Measurements from ENCODE around the gene PYGO2. TPM values are rescaled to one million over a fixed set of nuclear protein-coding genes. Genes with fewer than 3 reads are reported as not detected.
"Not testable (repeated sequence)": the region's sequence is repeated elsewhere in the genome, so short reads cannot be mapped to it uniquely, and the experiment has no call there.

Gene PYGO2
- total RNA-seq, 1 donor from 2014 or later = 19.2 TPM

- intact Hi-C loops (cut with DNase I) = no loop called here
- H3K9me3 ChIP-seq = no peaks in the 10 kb centered on the region
- no peak overlapping the region for H3K4me3 ChIP-seq
- peaks cover 0 to 18% of the 10 kb centered on the region in 2 donors for H3K36me3 ChIP-seq
- no peaks in the 10 kb centered on the region for H3K27me3 ChIP-seq
- TF ChIP-seq POLR2A (IDR thresholded peaks at IDR 0.05) = no peak
- TF ChIP-seq POLR2AphosphoS5 (IDR thresholded peaks at IDR 0.05; ENCODE audit: insufficient read depth in 1 of 2, low read depth in 1 of 2) = no peak
- TF ChIP-seq CTCF (IDR thresholded peaks at IDR 0.05) = no peak
- no peak for DNase-seq (ENCODE audit: extremely low spot score in 2 of 2)
- no peak overlapping the region for H3K27ac ChIP-seq
- peaks cover 28% of the 10 kb centered on the region for H3K4me1 ChIP-seq
Observed at GRCh38 chr1:154987326-154987725, 25.7 kb upstream of the PYGO2 start.

GRCh38 chr1:154986736-154987135 lies 25.2 kb upstream of the PYGO2 start:
- H3K9me3 ChIP-seq; H3K4me3 ChIP-seq; H3K27ac ChIP-seq; intact Hi-C loops (cut with DNase I); H3K27me3 ChIP-seq; DNase-seq (ENCODE audit: extremely low spot score in 2 of 2): not testable (repeated sequence)
- Histone ChIP-seq H3K36me3 (peaks cover 0 to 18% of the 10 kb centered on the region in 2 donors), H3K4me1 (peaks cover 31% of the 10 kb centered on the region)

GRCh38 chr1:154983776-154984466 lies 22.3 kb upstream of the PYGO2 start:
- no peak for DNase-seq (ENCODE audit: extremely low spot score in 2 of 2)
- peaks cover 24% of the 10 kb centered on the region for H3K4me1 ChIP-seq

GRCh38 chr1:154982897-154983648 lies 21.5 kb upstream of the PYGO2 start, which contains the start of gene FLAD1:
FLAD1 (plus strand) TSS chr1:154983344; CDS start chr1:154983695, 351 bp downstream.
- H3K9me3 ChIP-seq = no peaks in the 10 kb centered on the region
- peak in 1 of 2 donors; percentile 99 for DNase-seq (ENCODE audit: extremely low spot score in 2 of 2)
- no peak for TF ChIP-seq CTCF (IDR thresholded peaks at IDR 0.05)
- peak; percentile 86 to 100 for TF ChIP-seq POLR2AphosphoS5 (IDR thresholded peaks at IDR 0.05; ENCODE audit: insufficient read depth in 1 of 2, low read depth in 1 of 2)
- peaks cover 0 to 2% of the 10 kb centered on the region in 2 donors for H3K36me3 ChIP-seq
- H3K4me1 ChIP-seq = peaks cover 24% of the 10 kb centered on the region
- no peaks in the 10 kb centered on the region for H3K27me3 ChIP-seq
- H3K27ac ChIP-seq = peak within 1 kb of the TSS; percentile 66
- intact Hi-C loops (cut with DNase I) = no loop called here
- H3K4me3 ChIP-seq = peak within 1 kb of the TSS; percentile 56 to 76

More at GRCh38 chr1:154983776-154984466, 22.3 kb upstream of the PYGO2 start:
- peaks cover 0 to 5% of the 10 kb centered on the region in 2 donors for H3K36me3 ChIP-seq
- no peaks in the 10 kb centered on the region for H3K27me3 ChIP-seq
- H3K9me3 ChIP-seq = no peaks in the 10 kb centered on the region
- peak overlapping the region; percentile 56 to 76 for H3K4me3 ChIP-seq
- no peak for TF ChIP-seq CTCF (IDR thresholded peaks at IDR 0.05)
- TF ChIP-seq POLR2AphosphoS5 (IDR thresholded peaks at IDR 0.05; ENCODE audit: insufficient read depth in 1 of 2, low read depth in 1 of 2) = no peak
- TF ChIP-seq POLR2A (IDR thresholded peaks at IDR 0.05) = no peak
- intact Hi-C loops (cut with DNase I) = no loop called here
- H3K27ac ChIP-seq = peak overlapping the region; percentile 66

GRCh38 chr1:154982341-154982740 lies 20.8 kb upstream of the PYGO2 start:
- H3K4me3 ChIP-seq = peak overlapping the region; percentile 56 to 76
- H3K27me3 ChIP-seq = no peaks in the 10 kb centered on the region
- no peaks in the 10 kb centered on the region for H3K36me3 ChIP-seq
- no peak for DNase-seq (ENCODE audit: extremely low spot score in 2 of 2)
- intact Hi-C loops (cut with DNase I) = no loop called here
- peaks cover 24% of the 10 kb centered on the region for H3K4me1 ChIP-seq
- TF ChIP-seq CTCF (IDR thresholded peaks at IDR 0.05) = no peak
- TF ChIP-seq POLR2AphosphoS5 (IDR thresholded peaks at IDR 0.05; ENCODE audit: insufficient read depth in 1 of 2, low read depth in 1 of 2) = no peak
- no peak for TF ChIP-seq POLR2A (IDR thresholded peaks at IDR 0.05)
- no peaks in the 10 kb centered on the region for H3K9me3 ChIP-seq
- peak overlapping the region; percentile 42 for H3K27ac ChIP-seq
